Measurements from ENCODE around the gene FYB1.

DNA sequence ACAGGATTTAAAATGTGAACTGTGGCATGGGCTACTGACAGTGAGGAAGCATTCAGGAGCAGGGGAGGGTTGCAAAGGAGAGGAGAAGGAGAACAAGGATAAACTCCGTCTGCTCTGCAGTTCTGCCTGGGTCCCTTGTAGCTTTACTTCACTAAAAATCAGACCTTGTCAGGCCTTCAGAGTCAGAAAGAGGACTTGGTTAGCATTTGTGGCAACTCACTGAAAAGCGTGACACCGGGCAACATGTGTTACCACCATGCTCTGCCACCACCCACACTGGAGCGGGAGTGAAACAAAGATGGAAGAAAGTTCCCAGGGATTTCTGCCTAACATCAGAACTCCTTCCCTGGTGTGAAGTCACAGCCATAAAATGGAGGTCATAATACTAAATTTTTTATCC lies 19.3 kb downstream of the FYB1 start:
- TF ChIP-seq, protein P1, sequence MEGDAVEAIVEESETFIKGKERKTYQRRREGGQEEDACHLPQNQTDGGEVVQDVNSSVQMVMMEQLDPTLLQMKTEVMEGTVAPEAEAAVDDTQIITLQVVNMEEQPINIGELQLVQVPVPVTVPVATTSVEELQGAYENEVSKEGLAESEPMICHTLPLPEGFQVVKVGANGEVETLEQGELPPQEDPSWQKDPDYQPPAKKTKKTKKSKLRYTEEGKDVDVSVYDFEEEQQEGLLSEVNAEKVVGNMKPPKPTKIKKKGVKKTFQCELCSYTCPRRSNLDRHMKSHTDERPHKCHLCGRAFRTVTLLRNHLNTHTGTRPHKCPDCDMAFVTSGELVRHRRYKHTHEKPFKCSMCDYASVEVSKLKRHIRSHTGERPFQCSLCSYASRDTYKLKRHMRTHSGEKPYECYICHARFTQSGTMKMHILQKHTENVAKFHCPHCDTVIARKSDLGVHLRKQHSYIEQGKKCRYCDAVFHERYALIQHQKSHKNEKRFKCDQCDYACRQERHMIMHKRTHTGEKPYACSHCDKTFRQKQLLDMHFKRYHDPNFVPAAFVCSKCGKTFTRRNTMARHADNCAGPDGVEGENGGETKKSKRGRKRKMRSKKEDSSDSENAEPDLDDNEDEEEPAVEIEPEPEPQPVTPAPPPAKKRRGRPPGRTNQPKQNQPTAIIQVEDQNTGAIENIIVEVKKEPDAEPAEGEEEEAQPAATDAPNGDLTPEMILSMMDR (conservative IDR thresholded peaks at IDR 0.05 in 1 of 2, IDR thresholded peaks at IDR 0.05 in 1 of 2; ENCODE audit: low read depth in 1 of 2, low read length in 2 of 2): no peak
- no peak for TF ChIP-seq EZH2 (IDR thresholded peaks at IDR 0.05; ENCODE audit: low read length, missing control alignments)

Data from fibroblast of lung (primary cell).